OCI-LY7 (cell line): ENCODE data around the gene TMEM170B. TPM values are rescaled to one million over a fixed set of nuclear protein-coding genes. Genes with fewer than 3 reads are reported as not detected.

Experiments
- BruUV-seq: library from RNA; stranded (reverse); fragments of 400-500 nt; replicated peaks from 2 replicates; lab custom pipeline; 2021; lab: Mats Ljungman, UMichigan
- CTCF ChIA-PET: fragments of 300-600 bp; sonication (Branson Sonifier 250); formaldehyde crosslinking; loops from one replicate; lab custom pipeline; 2022; ENCODE audit warnings: antibody characterized with exemption; ENCODE audit not compliant: unreplicated experiment; lab: Charles Lee
- POLR2A ChIA-PET: fragments of 300-600 bp; sonication (Branson Sonifier 250); formaldehyde crosslinking; loops from one replicate; lab custom pipeline; 2022; ENCODE audit warnings: antibody characterized with exemption; lab: Charles Lee
- DNase-seq: peaks from one replicate; pipeline ENCODE4 v3.0.0-alpha.2; 2015; ENCODE audit warnings: low spot score
- H2AFZ ChIP-seq: fragments of 200-600 bp; sonication (generic), shearing (Covaris generic); 2 replicates; pipeline ENCODE4 v1.6.1; 2014; ENCODE audit warnings: mild to moderate bottlenecking, antibody characterized with exemption, low read length, moderate library complexity
- H3K27ac ChIP-seq: fragments of 200-600 bp; sonication (generic); 2 replicates; pipeline ENCODE4 v1.5.1; 2014; ENCODE audit warnings: mixed run types, low read depth, mild to moderate bottlenecking, moderate library complexity, low read length, inconsistent platforms; ENCODE audit not compliant: poor library complexity, severe bottlenecking
- H3K36me3 ChIP-seq: fragments of 200-600 bp; sonication (generic); 2 replicates; pipeline ENCODE4 v1.6.1; 2014; ENCODE audit warnings: mild to moderate bottlenecking, antibody characterized with exemption, low read length, moderate library complexity, mixed read lengths; ENCODE audit not compliant: insufficient read depth
- H3K4me1 ChIP-seq: fragments of 200-600 bp; sonication (generic); 2 replicates; pipeline ENCODE4 v1.5.1; 2014; ENCODE audit warnings: mild to moderate bottlenecking, low read length; ENCODE audit not compliant: insufficient read depth, poor library complexity, severe bottlenecking
- H3K4me2 ChIP-seq: fragments of 200-600 bp; sonication (generic); 2 replicates; pipeline ENCODE4 v1.6.1; 2014; ENCODE audit warnings: mild to moderate bottlenecking, low read length
- H3K4me3 ChIP-seq: fragments of 200-600 bp; sonication (generic); 2 replicates; pipeline ENCODE4 v1.5.1; 2014; ENCODE audit warnings: mild to moderate bottlenecking, low read depth, low read length; ENCODE audit not compliant: poor library complexity, severe bottlenecking
- H3K79me2 ChIP-seq: fragments of 200-600 bp; sonication (generic); 2 replicates; pipeline ENCODE4 v1.6.1; 2016; ENCODE audit warnings: low read depth, mild to moderate bottlenecking, low read length, moderate library complexity, mixed read lengths; ENCODE audit not compliant: insufficient read depth
- H3K9me2 ChIP-seq: fragments of 200-600 bp; sonication (generic); 2 replicates; pipeline ENCODE4 v1.6.1; 2016; ENCODE audit warnings: mild to moderate bottlenecking, low read length, mixed read lengths; ENCODE audit not compliant: insufficient read depth
- H3K9me3 ChIP-seq: fragments of 200-600 bp; sonication (generic); 2 replicates; pipeline ENCODE4 v1.6.1; 2014; ENCODE audit warnings: mild to moderate bottlenecking, mixed run types, low read length, mixed read lengths
- H4K20me1 ChIP-seq: fragments of 200-600 bp; sonication (generic); 2 replicates; pipeline ENCODE4 v1.6.1; 2014; ENCODE audit warnings: mild to moderate bottlenecking, antibody characterized with exemption, low read length, moderate library complexity, mixed read lengths; ENCODE audit not compliant: insufficient read depth
- CTCF ChIP-seq: fragments of 200-600 bp; sonication (generic); conservative IDR thresholded peaks from 2 replicates; pipeline ENCODE4 v1.5.1; 2014; ENCODE audit warnings: mild to moderate bottlenecking, antibody characterized with exemption, low read length, moderate library complexity, mixed read lengths
- EZH2phosphoT487 ChIP-seq: fragments of 200-600 bp; sonication (generic); IDR thresholded peaks from 2 replicates; pipeline ENCODE4 v1.6.1; 2018; ENCODE audit warnings: low read depth, borderline replicate concordance, mild to moderate bottlenecking, mixed run types, antibody characterized with exemption, low read length, moderate library complexity, mixed read lengths
- intact Hi-C: fragments of 100-400 bp; cut with micrococcal nuclease; formaldehyde crosslinking; loops from one replicate; pipeline ENCODE4 v1.10.0; 2022; ENCODE audit not compliant: unreplicated experiment
- total RNA-seq, 2 experiments: library from RNA; depleted of rRNA in 1 of 2; stranded (reverse); fragments of >200 nt in 1 of 2; shearing (Covaris generic) in 1 of 2; gene quantifications; 2 replicates each; pipeline ENCODE4 v1.2.3, GENCODE V29; 2014 to 2022

The TMEM170B gene
- total RNA-seq, 2 experiments from 2014 or later, result 4.1 to 5.6 TPM

- no peak for DNase-seq
- no peaks in the 10 kb centered on the region for H3K36me3 ChIP-seq
- H3K79me2 ChIP-seq, result no peaks in the 10 kb centered on the region
- H2AFZ ChIP-seq, result peak overlapping the region; percentile 12; the same call in 1 of the 2 replicates
- H4K20me1 ChIP-seq, result no peaks in the 10 kb centered on the region
- no peak overlapping the region for H3K4me3 ChIP-seq
- POLR2A ChIA-PET, result interaction anchor here (0.7 kb wide), 1 partner anchor 27 kb away, joined by 3 read pairs; no protein-coding TSS in a partner anchor
- H3K9me2 ChIP-seq, result no peaks in the 10 kb centered on the region
- intact Hi-C loops, result no loop called here
- H3K4me2 ChIP-seq, result no peak overlapping the region
- BruUV-seq, result no TSS peak
- CTCF ChIA-PET, result interaction anchor here (1.2 kb wide), 1 partner anchor 348 kb away, joined by 3 read pairs; no protein-coding TSS in a partner anchor
- peaks cover 28% of the 10 kb centered on the region for H3K4me1 ChIP-seq
- no peaks in the 10 kb centered on the region for H3K9me3 ChIP-seq
- H3K27ac ChIP-seq, result no peak overlapping the region
- TF ChIP-seq CTCF (no peak), EZH2phosphoT487 (no peak)
These were observed 43.6 kb upstream of the TMEM170B start for GRCh38 chr6:11493974-11494373.

DNA sequence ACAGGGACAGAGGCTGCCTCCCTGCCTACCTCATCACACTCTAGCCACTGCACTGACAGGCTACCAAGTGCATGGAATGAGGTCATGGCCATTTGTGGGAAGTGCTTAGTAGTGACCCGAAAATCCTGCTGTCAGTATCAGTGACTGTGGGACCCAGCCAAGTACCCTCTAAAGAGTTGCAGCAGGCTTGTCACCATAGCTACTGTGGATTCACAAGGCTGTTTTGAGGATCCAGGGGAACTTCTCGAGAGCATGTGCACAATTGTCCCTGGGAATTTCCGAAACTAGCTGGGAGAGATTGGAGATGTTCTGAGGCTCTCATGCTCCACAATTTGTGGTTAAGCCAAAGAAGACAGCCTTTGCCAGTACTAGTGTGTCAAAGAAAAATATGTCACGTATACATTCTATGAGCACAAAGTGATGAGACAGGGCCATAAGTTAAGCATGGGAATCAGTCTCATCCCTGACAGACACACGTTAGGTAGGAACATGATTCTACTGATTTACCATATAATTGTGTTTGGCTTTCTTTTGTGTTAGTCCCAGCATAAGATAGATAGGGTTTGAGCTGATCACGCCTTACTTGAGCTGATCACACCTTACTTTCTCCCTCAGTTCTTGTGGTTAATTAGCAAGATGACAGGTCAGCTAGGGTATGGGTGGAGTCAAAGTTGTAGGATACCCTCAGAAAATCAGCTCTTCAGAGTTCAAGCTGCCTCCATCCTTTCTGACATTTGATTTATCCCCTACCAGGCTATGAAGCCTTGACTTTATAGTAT lies 42.6 kb upstream of the TMEM170B start:
- H3K9me3 ChIP-seq, result no peaks in the 10 kb centered on the region
- H3K27ac ChIP-seq, result no peak overlapping the region
- H3K9me2 ChIP-seq, result no peaks in the 10 kb centered on the region
- intact Hi-C loops, result loop anchor here (5.0 kb wide), 1 partner anchor 543 kb away; no protein-coding TSS in a partner anchor
- H3K4me2 ChIP-seq, result no peak overlapping the region
- CTCF ChIA-PET, result interaction anchor here (0.7 to 2.6 kb wide), 5 partner anchors 35 to 360 kb away, joined by 3 to 12 read pairs (median 4); no protein-coding TSS in a partner anchor
- DNase-seq, result no peak
- POLR2A ChIA-PET, result interaction anchor here (0.6 to 1.9 kb wide), 8 partner anchors 8 to 363 kb away, joined by 3 to 9 read pairs (median 3); no protein-coding TSS in a partner anchor
- H3K79me2 ChIP-seq, result no peaks in the 10 kb centered on the region
- TF ChIP-seq CTCF (no peak), EZH2phosphoT487 (no peak)
- BruUV-seq, result no TSS peak
- peak overlapping the region; percentile 71; the same call in 1 of the 2 replicates for H2AFZ ChIP-seq
- H4K20me1 ChIP-seq, result no peaks in the 10 kb centered on the region
- peaks cover 28% of the 10 kb centered on the region for H3K4me1 ChIP-seq
- H3K4me3 ChIP-seq, result no peak overlapping the region
- no peaks in the 10 kb centered on the region for H3K36me3 ChIP-seq
